AG09309 (cell line): Measurements from ENCODE around the gene FAM78A.

Source experiments
- DNase-seq: peaks from one replicate; pipeline ENCODE4 v3.0.0-alpha.2; 2010; ENCODE audit warnings: low read depth
- H3K4me3 ChIP-seq: 2 replicates; pipeline ENCODE4 v1.5.1; 2011; ENCODE audit warnings: mild to moderate bottlenecking, low read depth, low read length, moderate library complexity; ENCODE audit not compliant: control insufficient read depth
- CTCF ChIP-seq: IDR thresholded peaks from 2 replicates; pipeline ENCODE4 v1.5.1; 2011; ENCODE audit warnings: mild to moderate bottlenecking, low read depth, low read length, inconsistent platforms; ENCODE audit not compliant: insufficient read depth, control insufficient read depth; ENCODE audit errors: missing control alignments

FAM78A gene

DNA sequence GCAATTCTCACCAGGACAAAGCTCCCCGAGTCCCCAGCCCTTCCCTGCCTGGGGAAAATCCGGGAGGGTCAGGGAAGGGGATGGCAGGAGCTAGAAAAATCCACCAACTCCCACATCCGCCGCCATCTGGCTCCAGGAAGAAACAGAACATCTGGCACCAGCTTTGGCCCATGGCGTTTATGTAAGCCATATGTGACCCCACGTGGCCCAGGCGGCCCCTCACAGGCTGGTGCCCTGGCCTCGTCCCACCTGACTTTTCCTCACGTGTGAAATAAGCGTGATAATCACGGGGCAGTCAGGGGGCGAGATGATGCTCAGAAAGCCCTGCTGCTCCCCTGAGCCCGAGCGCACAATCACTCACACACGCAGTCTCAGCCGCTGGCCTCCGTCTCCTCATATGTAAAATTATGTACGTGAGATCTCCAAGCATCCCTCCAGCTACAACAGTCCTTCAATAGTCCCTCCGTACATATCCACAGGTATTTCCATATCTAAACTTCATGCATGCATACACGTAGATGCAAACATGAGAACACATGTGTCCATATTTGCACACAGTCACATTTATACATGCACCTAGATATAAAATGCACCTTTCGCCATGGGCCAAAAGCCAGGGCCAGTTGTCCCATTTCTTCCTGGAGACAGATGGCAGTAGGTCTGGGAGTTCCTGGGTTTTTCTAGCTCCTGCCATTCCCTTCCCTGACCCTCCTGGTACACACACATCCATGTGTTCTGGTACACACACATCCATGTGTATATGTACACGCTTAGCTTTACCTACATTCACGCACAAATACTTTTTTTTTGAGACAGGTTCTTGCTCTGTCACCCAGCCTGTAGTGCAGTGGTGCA is 42.1 kb upstream of the FAM78A start:
- no peak overlapping the region for H3K4me3 ChIP-seq
- TF ChIP-seq CTCF, result no peak
- DNase-seq, result no peak

DNA sequence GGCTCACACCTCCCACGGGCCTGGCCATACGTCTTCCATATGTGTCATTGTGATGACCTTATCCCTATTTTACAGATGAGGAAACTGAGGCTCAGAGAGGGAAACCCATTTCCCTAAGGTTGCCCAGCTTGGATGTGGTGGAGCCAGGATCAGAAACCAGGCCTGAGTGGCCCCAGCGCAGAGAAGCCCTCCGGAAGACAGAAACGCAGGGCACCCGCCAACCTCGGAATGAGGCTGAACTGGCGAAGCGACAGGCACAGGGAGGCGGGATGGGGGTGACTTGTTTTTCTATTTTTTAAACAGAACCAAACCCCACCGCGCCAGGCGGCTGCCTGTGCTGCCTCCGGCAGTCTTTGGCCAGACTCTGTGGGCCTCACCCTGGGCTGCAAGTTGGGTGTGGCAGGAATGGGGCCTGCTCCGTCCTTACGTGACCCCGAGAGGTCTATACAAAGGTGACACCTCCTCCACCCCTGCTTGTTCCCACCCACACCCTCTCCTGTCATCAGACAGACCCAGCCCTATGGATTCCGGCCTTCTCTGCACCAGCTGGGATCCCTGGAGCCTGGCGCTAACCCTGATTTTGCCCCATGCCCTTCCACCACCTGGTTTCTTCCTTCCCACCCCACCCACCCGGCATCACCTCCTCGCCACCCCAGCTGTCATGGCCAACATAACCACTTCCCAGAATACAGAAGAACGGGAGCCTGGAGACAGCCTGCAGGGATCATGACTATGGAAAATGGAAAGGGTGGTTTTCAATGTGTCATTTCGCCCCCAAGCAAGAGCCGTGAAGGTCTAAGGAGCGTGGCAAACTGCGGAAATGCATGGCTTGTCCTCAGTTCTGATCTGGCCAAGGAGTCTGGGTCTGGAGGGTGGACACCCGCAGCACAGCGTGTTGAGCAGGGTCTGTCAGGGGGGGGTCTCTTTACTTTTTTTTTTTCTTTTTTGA is 36.8 kb upstream of the FAM78A start:
- TF ChIP-seq CTCF, result no peak
- DNase-seq, result no peak
- H3K4me3 ChIP-seq, result no peak overlapping the region

- H3K4me3 ChIP-seq, result no peak overlapping the region
- TF ChIP-seq CTCF, result no peak
- no peak for DNase-seq
Measured at GRCh38 chr9:131312246-131312645, 35.9 kb upstream of the FAM78A start.

GRCh38 chr9:131310833-131311554 is 34.7 kb upstream of the FAM78A start:
- no peak for TF ChIP-seq CTCF

GRCh38 chr9:131309530-131310276 is 33.4 kb upstream of the FAM78A start:
- TF ChIP-seq CTCF, result no peak
- no peak for DNase-seq
- H3K4me3 ChIP-seq, result no peak overlapping the region

More at GRCh38 chr9:131310833-131311554, 34.7 kb upstream of the FAM78A start:
- H3K4me3 ChIP-seq, result no peak overlapping the region
- no peak for DNase-seq
